ENCODE results near the gene FIBCD1. TPM values are rescaled to one million over a fixed set of nuclear protein-coding genes. Genes with fewer than 3 reads are reported as not detected.

The FIBCD1 gene
- total and polyA plus RNA-seq, 2 experiments from 2014 or later: 20.2 to 23.7 TPM

DNA sequence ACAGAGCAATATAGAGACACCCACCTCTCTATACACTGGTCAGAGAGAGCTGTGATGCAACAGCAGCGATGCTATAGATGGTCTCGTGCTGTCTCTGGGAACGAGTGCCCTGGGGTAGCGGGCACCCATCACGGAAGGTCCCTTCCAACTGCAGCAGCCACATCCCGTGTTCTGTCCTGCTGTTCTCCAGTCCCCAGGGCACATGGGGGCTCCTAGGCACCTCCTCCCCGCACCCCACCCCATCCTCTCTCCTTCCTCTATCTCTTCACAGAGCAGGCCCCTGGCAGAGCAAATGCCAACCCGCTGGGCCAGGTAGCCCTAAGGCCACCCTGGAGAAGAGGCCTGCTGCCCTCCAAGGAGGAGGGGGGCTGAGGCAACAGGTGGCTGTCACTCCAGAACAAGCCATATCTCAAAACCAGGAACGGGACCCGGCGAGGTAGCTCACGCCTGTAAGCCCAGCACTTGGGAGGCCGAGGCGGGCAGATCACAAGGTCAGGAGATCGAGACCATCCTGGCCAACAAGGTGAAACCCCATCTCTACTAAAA, 8.2 kb downstream of the FIBCD1 start:
- Histone ChIP-seq H3K9me2 (ENCODE audit: insufficient read depth) (no peaks in the 10 kb centered on the region), H3K27ac (no peak overlapping the region), H3K79me2 (ENCODE audit: insufficient read depth) (no peaks in the 10 kb centered on the region), H3K9me3 (ENCODE audit: low read depth) (no peaks in the 10 kb centered on the region), H3K4me2 (ENCODE audit: unreplicated experiment) (no peak overlapping the region), H3K27me3 (replicated peaks; ENCODE audit: insufficient read depth) (no peaks in the 10 kb centered on the region), H3F3A (ENCODE audit: insufficient read depth) (peaks cover 20% of the 10 kb centered on the region; the same call in 1 of the 2 replicates), H3K9ac (no peak overlapping the region), H3K36me3 (ENCODE audit: low read depth) (no peaks in the 10 kb centered on the region), H2AFZ (no peak overlapping the region), H3K4me3 (no peak overlapping the region), H4K20me1 (ENCODE audit: insufficient read depth) (no peaks in the 10 kb centered on the region), H3K4me1 (ENCODE audit: insufficient read depth) (peaks cover 24% of the 10 kb centered on the region)
- TF ChIP-seq EZH2phosphoT487 (IDR thresholded peaks at IDR 0.05; ENCODE audit: insufficient read depth, low read depth) (no peak), EZH2 (IDR thresholded peaks at IDR 0.05; ENCODE audit: insufficient read depth, poor library complexity, severe bottlenecking) (no peak)
- WGBS, 2 experiments (ENCODE audit: low coverage in 1 of 2, low lambda C conversion rate in 2 of 2, missing lambda C conversion rate in 2 of 2): 95 to 97% methylated on average over 13 to 15 of the region's 15 CpGs
- no peak for DNase-seq
- in situ Hi-C loops (cut with MboI): no loop called here

DNA sequence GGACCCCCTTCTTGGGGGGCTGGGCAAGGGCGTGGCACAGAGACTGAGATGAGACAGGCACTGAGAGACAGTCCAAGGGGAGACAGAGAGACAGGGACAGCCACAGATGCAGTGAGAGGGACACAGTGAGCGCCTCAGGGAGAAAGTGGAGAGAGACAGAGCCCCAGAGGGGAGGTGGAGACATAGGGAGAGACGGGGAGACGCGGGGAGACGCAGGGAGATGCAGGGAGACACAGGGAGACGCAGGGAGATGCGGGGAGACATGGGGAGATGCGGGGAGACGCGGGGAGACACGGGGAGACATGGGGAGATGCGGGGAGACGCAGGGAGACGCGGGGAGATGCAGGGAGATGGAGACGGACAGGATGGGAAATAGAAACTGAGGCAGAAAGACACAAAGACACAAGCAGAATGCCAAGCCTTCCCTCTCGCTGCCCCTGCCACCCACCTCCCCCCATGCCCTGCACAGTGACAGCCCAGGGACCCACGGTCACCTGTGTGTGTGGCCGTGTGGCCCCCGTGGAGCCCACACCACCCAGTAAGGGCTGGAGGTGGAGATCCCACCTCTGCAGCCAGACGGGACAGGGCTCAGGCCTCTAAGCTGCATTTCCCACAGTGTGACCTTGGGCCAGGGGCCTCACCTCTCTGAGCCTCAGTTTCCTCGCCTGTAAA, 8.8 kb downstream of the FIBCD1 start:
- in situ Hi-C loops (cut with MboI): no loop called here
- no peaks in the 10 kb centered on the region for H3K36me3 ChIP-seq (ENCODE audit: low read depth)

DNA sequence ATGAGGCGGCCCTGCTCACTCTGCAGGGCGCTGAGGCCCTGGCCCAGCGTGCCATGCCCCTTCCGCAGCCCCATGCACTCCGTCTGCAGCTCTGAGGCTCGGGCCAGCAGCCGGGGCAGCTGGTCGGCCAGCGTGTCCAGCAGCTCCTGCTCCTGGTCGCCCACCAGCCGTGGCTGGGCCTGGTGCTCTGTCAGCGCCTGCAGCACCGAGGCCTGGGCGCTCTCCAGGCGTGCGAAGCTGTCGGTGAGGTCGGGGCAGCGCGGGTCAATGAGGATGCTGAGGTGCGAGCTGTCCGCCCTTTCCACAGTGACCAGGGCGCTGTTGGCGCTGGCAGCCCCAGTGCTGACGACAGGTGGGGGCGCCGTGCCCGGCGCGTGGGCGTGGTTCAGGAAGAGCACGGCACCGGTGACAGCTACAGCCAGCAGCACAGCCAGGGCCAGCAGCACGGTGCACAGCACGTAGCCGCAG, 9.4 kb downstream of the FIBCD1 start:
- Histone ChIP-seq H3K4me1 (ENCODE audit: insufficient read depth) (peaks cover 24% of the 10 kb centered on the region), H3F3A (ENCODE audit: insufficient read depth) (peaks cover 13% of the 10 kb centered on the region; the same call in 1 of the 2 replicates), H3K4me3 (no peak overlapping the region), H4K20me1 (ENCODE audit: insufficient read depth) (no peaks in the 10 kb centered on the region), H3K79me2 (ENCODE audit: insufficient read depth) (no peaks in the 10 kb centered on the region), H3K9me2 (ENCODE audit: insufficient read depth) (no peaks in the 10 kb centered on the region), H3K9ac (no peak overlapping the region), H3K27me3 (replicated peaks; ENCODE audit: insufficient read depth) (no peaks in the 10 kb centered on the region), H3K36me3 (ENCODE audit: low read depth) (no peaks in the 10 kb centered on the region), H3K4me2 (ENCODE audit: unreplicated experiment) (no peak overlapping the region), H2AFZ (no peak overlapping the region), H3K27ac (no peak overlapping the region), H3K9me3 (ENCODE audit: low read depth) (no peaks in the 10 kb centered on the region)
- WGBS, 2 experiments (ENCODE audit: low coverage in 1 of 2, low lambda C conversion rate in 2 of 2, missing lambda C conversion rate in 2 of 2): 87 to 92% methylated on average over 35 to 36 of the region's 36 CpGs
- TF ChIP-seq EZH2phosphoT487 (IDR thresholded peaks at IDR 0.05; ENCODE audit: insufficient read depth, low read depth) (no peak), EZH2 (IDR thresholded peaks at IDR 0.05; ENCODE audit: insufficient read depth, poor library complexity, severe bottlenecking) (no peak)
- in situ Hi-C loops (cut with MboI): no loop called here
- no peak for DNase-seq

More for the DNA sequence above, 8.8 kb downstream of the FIBCD1 start:
- Histone ChIP-seq H3K27me3 (replicated peaks; ENCODE audit: insufficient read depth) (no peaks in the 10 kb centered on the region), H2AFZ (no peak overlapping the region), H3F3A (ENCODE audit: insufficient read depth) (peaks cover 19% of the 10 kb centered on the region; the same call in 1 of the 2 replicates), H3K9ac (no peak overlapping the region), H3K4me1 (ENCODE audit: insufficient read depth) (peaks cover 24% of the 10 kb centered on the region), H3K27ac (no peak overlapping the region), H3K9me3 (ENCODE audit: low read depth) (no peaks in the 10 kb centered on the region), H3K4me2 (ENCODE audit: unreplicated experiment) (no peak overlapping the region), H3K79me2 (ENCODE audit: insufficient read depth) (no peaks in the 10 kb centered on the region), H4K20me1 (ENCODE audit: insufficient read depth) (no peaks in the 10 kb centered on the region), H3K4me3 (no peak overlapping the region), H3K9me2 (ENCODE audit: insufficient read depth) (no peaks in the 10 kb centered on the region)
- no peak for TF ChIP-seq EZH2 (IDR thresholded peaks at IDR 0.05; ENCODE audit: insufficient read depth, poor library complexity, severe bottlenecking)
- no peak for TF ChIP-seq EZH2phosphoT487 (IDR thresholded peaks at IDR 0.05; ENCODE audit: insufficient read depth, low read depth)
- DNase-seq: no peak
- 89 to 95% methylated on average over 10 to 23 of the region's 23 CpGs for WGBS, 2 experiments (ENCODE audit: low coverage in 1 of 2, low lambda C conversion rate in 2 of 2, missing lambda C conversion rate in 2 of 2)

DNA sequence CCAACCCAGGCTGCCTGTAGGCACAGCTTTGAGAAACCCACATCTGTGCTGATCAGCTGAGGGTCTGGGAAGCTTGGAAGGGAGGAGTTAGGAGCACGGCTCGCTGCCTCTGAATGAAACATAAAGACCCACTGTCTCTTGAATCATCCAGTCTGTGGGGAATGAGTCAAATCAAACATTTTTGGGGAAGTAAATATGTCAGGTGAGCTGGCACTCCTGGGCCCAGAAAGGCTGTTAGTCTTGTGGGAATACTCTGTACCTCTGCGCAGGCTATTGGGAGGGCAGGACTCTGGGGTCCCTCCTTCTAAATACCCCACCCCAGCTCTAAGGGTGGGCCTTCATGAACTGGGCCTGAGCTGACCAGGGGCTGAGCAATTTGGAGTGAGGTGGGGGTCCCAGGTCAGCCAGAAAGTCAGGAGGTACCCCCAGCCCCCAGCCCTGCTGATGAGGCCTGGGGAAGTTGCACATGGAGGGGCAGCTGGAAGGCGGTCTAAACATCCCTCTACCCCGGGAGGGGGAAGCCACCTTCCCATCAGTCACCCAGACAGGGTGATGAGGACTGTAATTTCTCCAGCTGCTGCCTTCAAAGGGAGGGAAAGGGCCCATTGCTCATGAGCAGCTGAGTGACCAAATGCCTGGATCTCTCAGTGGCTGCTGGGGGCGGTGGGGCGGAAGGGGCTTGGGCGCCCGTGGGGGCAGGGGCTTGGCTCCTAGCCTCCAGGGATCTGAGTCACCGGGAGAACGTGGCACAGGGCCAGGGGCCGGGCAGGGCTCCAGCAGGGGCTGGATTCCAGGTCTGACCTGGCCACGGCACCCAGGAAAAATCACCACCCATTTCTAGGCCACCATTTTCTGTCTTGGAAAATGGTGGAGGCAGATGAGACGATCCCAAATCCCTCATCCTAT, 10.8 kb downstream of the FIBCD1 start:
- Histone ChIP-seq H3K4me2 (ENCODE audit: unreplicated experiment) (no peak overlapping the region), H3F3A (ENCODE audit: insufficient read depth) (peaks cover 13% of the 10 kb centered on the region; the same call in 1 of the 2 replicates), H3K9me3 (ENCODE audit: low read depth) (no peaks in the 10 kb centered on the region), H3K36me3 (ENCODE audit: low read depth) (no peaks in the 10 kb centered on the region), H3K9me2 (ENCODE audit: insufficient read depth) (no peaks in the 10 kb centered on the region), H3K27ac (no peak overlapping the region), H3K27me3 (replicated peaks; ENCODE audit: insufficient read depth) (no peaks in the 10 kb centered on the region), H3K4me1 (ENCODE audit: insufficient read depth) (peaks cover 22% of the 10 kb centered on the region), H3K79me2 (ENCODE audit: insufficient read depth) (no peaks in the 10 kb centered on the region), H3K4me3 (no peak overlapping the region), H4K20me1 (ENCODE audit: insufficient read depth) (no peaks in the 10 kb centered on the region), H2AFZ (no peak overlapping the region), H3K9ac (no peak overlapping the region)
- TF ChIP-seq EZH2phosphoT487 (IDR thresholded peaks at IDR 0.05; ENCODE audit: insufficient read depth, low read depth) (no peak), EZH2 (IDR thresholded peaks at IDR 0.05; ENCODE audit: insufficient read depth, poor library complexity, severe bottlenecking) (no peak)
- peak; percentile 64 for DNase-seq
- WGBS, 2 experiments (ENCODE audit: low coverage in 1 of 2, low lambda C conversion rate in 2 of 2, missing lambda C conversion rate in 2 of 2): 35 to 40% methylated on average over 12 to 14 of the region's 14 CpGs
- in situ Hi-C loops (cut with MboI): no loop called here
